ENCODE measurements around the gene IGF1R.

IGF1R gene

GRCh38 chr15:98728811-98729160, 80.4 kb downstream of the IGF1R start:
- no peak for DNase-seq

- DNase-seq, result no peak
These were observed 81.2 kb downstream of the IGF1R start for GRCh38 chr15:98729446-98730042.

GRCh38 chr15:98730860-98731711, 82.7 kb downstream of the IGF1R start:
- no peak for DNase-seq

GRCh38 chr15:98731712-98732450, 83.5 kb downstream of the IGF1R start:
- DNase-seq, result no peak

- DNase-seq, result no peak
These were observed 84.8 kb downstream of the IGF1R start for GRCh38 chr15:98733098-98733497.

GRCh38 chr15:98734466-98735199, 86.3 kb downstream of the IGF1R start:
- DNase-seq, result no peak

- DNase-seq, result no peak
These were observed 87.0 kb downstream of the IGF1R start for GRCh38 chr15:98735304-98735703.

- DNase-seq, result no peak
These were observed 87.7 kb downstream of the IGF1R start for GRCh38 chr15:98735895-98736617.

GRCh38 chr15:98737159-98737558, 88.8 kb downstream of the IGF1R start:
- DNase-seq, result no peak

- no peak for DNase-seq
These were observed 89.4 kb downstream of the IGF1R start for GRCh38 chr15:98737721-98738120.

- DNase-seq, result no peak
These were observed 90.5 kb downstream of the IGF1R start for GRCh38 chr15:98738689-98739401.

- no peak for DNase-seq
These were observed 92.0 kb downstream of the IGF1R start for GRCh38 chr15:98740295-98740694.

GRCh38 chr15:98740963-98741362, 92.6 kb downstream of the IGF1R start:
- no peak for DNase-seq

GRCh38 chr15:98743177-98743576, 94.8 kb downstream of the IGF1R start:
- no peak for DNase-seq

- DNase-seq, result no peak
These were observed 96.2 kb downstream of the IGF1R start for GRCh38 chr15:98744506-98744905.

- DNase-seq, result no peak
These were observed 96.8 kb downstream of the IGF1R start for GRCh38 chr15:98745179-98745578.

- no peak for DNase-seq
These were observed 97.5 kb downstream of the IGF1R start for GRCh38 chr15:98745650-98746374.

- DNase-seq, result no peak
These were observed 98.2 kb downstream of the IGF1R start for GRCh38 chr15:98746375-98747155.

GRCh38 chr15:98751767-98752166, 103.4 kb downstream of the IGF1R start:
- no peak for DNase-seq
